ENCODE measurements around the gene KLHL18.
"Not testable (repeated sequence)": the region's sequence is repeated elsewhere in the genome, so short reads cannot be mapped to it uniquely, and the experiment has no call there.

Gene KLHL18

GRCh38 chr3:47299381-47300318 lies 16.9 kb downstream of the KLHL18 start:
- Histone ChIP-seq H4K20me1 (ENCODE audit: insufficient read depth, low read length) (no peaks in the 10 kb centered on the region), H3K36me3 (ENCODE audit: insufficient read depth, low read length) (peaks cover 40% of the 10 kb centered on the region)

DNA sequence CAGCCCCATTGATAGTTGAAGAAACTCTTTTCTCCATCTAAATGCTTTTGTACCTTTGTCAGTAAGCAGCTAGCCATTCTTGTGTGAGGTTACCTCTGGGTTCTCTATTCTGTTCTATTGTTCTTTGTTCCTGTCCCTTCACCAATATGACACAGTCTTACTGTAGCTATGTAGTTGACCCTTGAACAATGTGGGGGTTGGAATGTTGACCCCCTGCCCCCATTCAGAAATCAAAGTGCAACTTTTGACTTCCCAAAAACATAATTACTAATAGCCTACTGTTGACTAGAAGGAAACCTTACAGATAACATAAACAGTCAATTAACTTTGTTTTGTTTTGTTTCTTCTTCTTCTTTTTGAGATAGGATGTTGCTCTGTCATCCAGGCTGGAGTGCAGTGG lies 18.7 kb downstream of the KLHL18 start:
- Histone ChIP-seq H3K9ac (ENCODE audit: low read length) (no peak overlapping the region), H3K4me3 (ENCODE audit: low read depth, low read length, poor library complexity, severe bottlenecking) (no peak overlapping the region), H3K4me1 (ENCODE audit: insufficient read depth, low read length, severe bottlenecking) (peaks cover 20% of the 10 kb centered on the region), H3K9me2 (ENCODE audit: low read depth, low read length) (no peaks in the 10 kb centered on the region), H3K27ac (ENCODE audit: low read depth, low read length, poor library complexity, severe bottlenecking) (no peak overlapping the region), H4K20me1 (ENCODE audit: insufficient read depth, low read length) (no peaks in the 10 kb centered on the region), H3F3A (ENCODE audit: insufficient read depth, low read length) (no peaks in the 10 kb centered on the region), H3K36me3 (ENCODE audit: insufficient read depth, low read length) (peaks cover 48% of the 10 kb centered on the region), H3K4me2 (ENCODE audit: low read length) (no peak overlapping the region), H3K27me3 (ENCODE audit: insufficient read depth, low read length) (no peaks in the 10 kb centered on the region), H2AFZ (ENCODE audit: low read length) (no peak overlapping the region), H3K9me3 (ENCODE audit: low read length) (no peaks in the 10 kb centered on the region), H3K79me2 (ENCODE audit: insufficient read depth, low read length) (peaks cover 26% of the 10 kb centered on the region)
- TF ChIP-seq, protein P1, sequence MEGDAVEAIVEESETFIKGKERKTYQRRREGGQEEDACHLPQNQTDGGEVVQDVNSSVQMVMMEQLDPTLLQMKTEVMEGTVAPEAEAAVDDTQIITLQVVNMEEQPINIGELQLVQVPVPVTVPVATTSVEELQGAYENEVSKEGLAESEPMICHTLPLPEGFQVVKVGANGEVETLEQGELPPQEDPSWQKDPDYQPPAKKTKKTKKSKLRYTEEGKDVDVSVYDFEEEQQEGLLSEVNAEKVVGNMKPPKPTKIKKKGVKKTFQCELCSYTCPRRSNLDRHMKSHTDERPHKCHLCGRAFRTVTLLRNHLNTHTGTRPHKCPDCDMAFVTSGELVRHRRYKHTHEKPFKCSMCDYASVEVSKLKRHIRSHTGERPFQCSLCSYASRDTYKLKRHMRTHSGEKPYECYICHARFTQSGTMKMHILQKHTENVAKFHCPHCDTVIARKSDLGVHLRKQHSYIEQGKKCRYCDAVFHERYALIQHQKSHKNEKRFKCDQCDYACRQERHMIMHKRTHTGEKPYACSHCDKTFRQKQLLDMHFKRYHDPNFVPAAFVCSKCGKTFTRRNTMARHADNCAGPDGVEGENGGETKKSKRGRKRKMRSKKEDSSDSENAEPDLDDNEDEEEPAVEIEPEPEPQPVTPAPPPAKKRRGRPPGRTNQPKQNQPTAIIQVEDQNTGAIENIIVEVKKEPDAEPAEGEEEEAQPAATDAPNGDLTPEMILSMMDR (IDR thresholded peaks at IDR 0.05; ENCODE audit: low read length): no peak
- no peak for TF ChIP-seq EZH2 (IDR thresholded peaks at IDR 0.05; ENCODE audit: borderline replicate concordance, low read length)

More at GRCh38 chr3:47299381-47300318, 16.9 kb downstream of the KLHL18 start:
- Histone ChIP-seq H3K9me2 (ENCODE audit: low read depth, low read length) (no peaks in the 10 kb centered on the region), H3K27ac (ENCODE audit: low read depth, low read length, poor library complexity, severe bottlenecking) (no peak overlapping the region), H3K9me3 (ENCODE audit: low read length) (no peaks in the 10 kb centered on the region), H3F3A (ENCODE audit: insufficient read depth, low read length) (no peaks in the 10 kb centered on the region), H3K79me2 (ENCODE audit: insufficient read depth, low read length) (peaks cover 9% of the 10 kb centered on the region; the same call in 1 of the 2 replicates), H3K4me2 (ENCODE audit: low read length) (no peak overlapping the region), H3K4me3 (ENCODE audit: low read depth, low read length, poor library complexity, severe bottlenecking) (no peak overlapping the region), H3K4me1 (ENCODE audit: insufficient read depth, low read length, severe bottlenecking) (peaks cover 38% of the 10 kb centered on the region), H3K9ac (ENCODE audit: low read length) (no peak overlapping the region), H2AFZ (ENCODE audit: low read length) (no peak overlapping the region), H3K27me3 (ENCODE audit: insufficient read depth, low read length) (no peaks in the 10 kb centered on the region)
- no peak for TF ChIP-seq EZH2 (IDR thresholded peaks at IDR 0.05; ENCODE audit: borderline replicate concordance, low read length)
- TF ChIP-seq, protein P1 (IDR thresholded peaks at IDR 0.05; ENCODE audit: low read length): no peak

- no peaks in the 10 kb centered on the region for H3K9me2 ChIP-seq (ENCODE audit: low read depth, low read length)
- no peaks in the 10 kb centered on the region for H3F3A ChIP-seq (ENCODE audit: insufficient read depth, low read length)
- no peak for TF ChIP-seq EZH2 (IDR thresholded peaks at IDR 0.05; ENCODE audit: borderline replicate concordance, low read length)
- TF ChIP-seq, protein P1 (IDR thresholded peaks at IDR 0.05; ENCODE audit: low read length): no peak
- H3K36me3 ChIP-seq (ENCODE audit: insufficient read depth, low read length): peaks cover 68% of the 10 kb centered on the region
- peaks cover 28% of the 10 kb centered on the region for H3K79me2 ChIP-seq (ENCODE audit: insufficient read depth, low read length)
- H2AFZ ChIP-seq (ENCODE audit: low read length): no peak overlapping the region
- no peak overlapping the region for H3K27ac ChIP-seq (ENCODE audit: low read depth, low read length, poor library complexity, severe bottlenecking)
- no peaks in the 10 kb centered on the region for H3K4me1 ChIP-seq (ENCODE audit: insufficient read depth, low read length, severe bottlenecking)
- H3K9me3 ChIP-seq (ENCODE audit: low read length): no peaks in the 10 kb centered on the region
- H3K4me3 ChIP-seq (ENCODE audit: low read depth, low read length, poor library complexity, severe bottlenecking): no peak overlapping the region
- H4K20me1 ChIP-seq (ENCODE audit: insufficient read depth, low read length): no peaks in the 10 kb centered on the region
- no peak overlapping the region for H3K9ac ChIP-seq (ENCODE audit: low read length)
- H3K27me3 ChIP-seq (ENCODE audit: insufficient read depth, low read length): no peaks in the 10 kb centered on the region
- H3K4me2 ChIP-seq (ENCODE audit: low read length): no peak overlapping the region
Observed at GRCh38 chr3:47306022-47306421, 23.3 kb downstream of the KLHL18 start.

GRCh38 chr3:47309231-47309630 lies 26.5 kb downstream of the KLHL18 start:
- H3K9me2 ChIP-seq (ENCODE audit: low read depth, low read length); H3K9me3 ChIP-seq (ENCODE audit: low read length); H4K20me1 ChIP-seq (ENCODE audit: insufficient read depth, low read length); H3F3A ChIP-seq (ENCODE audit: insufficient read depth, low read length); H3K27ac ChIP-seq (ENCODE audit: low read depth, low read length, poor library complexity, severe bottlenecking); H3K9ac ChIP-seq (ENCODE audit: low read length); H3K4me2 ChIP-seq (ENCODE audit: low read length); H2AFZ ChIP-seq (ENCODE audit: low read length); H3K4me1 ChIP-seq (ENCODE audit: insufficient read depth, low read length, severe bottlenecking); H3K27me3 ChIP-seq (ENCODE audit: insufficient read depth, low read length); H3K4me3 ChIP-seq (ENCODE audit: low read depth, low read length, poor library complexity, severe bottlenecking): not testable (repeated sequence)
- H3K36me3 ChIP-seq (ENCODE audit: insufficient read depth, low read length): peaks cover 39% of the 10 kb centered on the region
- H3K79me2 ChIP-seq (ENCODE audit: insufficient read depth, low read length): peaks cover 31% of the 10 kb centered on the region
